NCI-H1092 (cell line): ENCODE results near the gene DOCK9.

Experiments
- DNase-seq: peaks from one replicate; lab custom pipeline; 2025; lab: John Stamatoyannopoulos, UW

The DOCK9 gene

DNA sequence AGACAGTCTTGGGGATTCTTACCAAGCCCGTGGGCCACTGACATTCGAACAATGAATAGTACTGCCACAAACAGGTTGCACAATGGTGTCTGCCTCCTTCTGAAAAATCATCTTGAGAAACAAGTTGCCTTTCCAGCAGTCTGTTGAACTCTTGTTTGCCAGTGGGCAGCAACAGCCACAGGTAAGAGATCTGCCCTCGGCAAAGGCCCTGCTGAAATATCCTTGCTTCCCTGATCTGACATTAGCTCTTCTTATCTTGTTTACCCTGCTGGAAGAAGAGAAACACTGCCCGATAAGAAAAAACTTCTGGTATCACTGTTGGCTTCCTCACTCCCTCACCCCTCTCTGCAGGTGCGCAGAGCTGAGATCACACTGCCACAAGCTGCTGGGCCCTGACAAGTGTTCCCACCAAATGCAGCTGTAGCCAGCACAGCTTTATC lies 2.0 kb downstream of the DOCK9 start:
- no peak for DNase-seq

- DNase-seq: no peak
These were observed 3.8 kb downstream of the DOCK9 start for GRCh38 chr13:98974053-98974452.

- no peak for DNase-seq
These were observed 5.2 kb downstream of the DOCK9 start for GRCh38 chr13:98972627-98973026.

GRCh38 chr13:98972059-98972458 lies 5.8 kb downstream of the DOCK9 start:
- DNase-seq: no peak

DNA sequence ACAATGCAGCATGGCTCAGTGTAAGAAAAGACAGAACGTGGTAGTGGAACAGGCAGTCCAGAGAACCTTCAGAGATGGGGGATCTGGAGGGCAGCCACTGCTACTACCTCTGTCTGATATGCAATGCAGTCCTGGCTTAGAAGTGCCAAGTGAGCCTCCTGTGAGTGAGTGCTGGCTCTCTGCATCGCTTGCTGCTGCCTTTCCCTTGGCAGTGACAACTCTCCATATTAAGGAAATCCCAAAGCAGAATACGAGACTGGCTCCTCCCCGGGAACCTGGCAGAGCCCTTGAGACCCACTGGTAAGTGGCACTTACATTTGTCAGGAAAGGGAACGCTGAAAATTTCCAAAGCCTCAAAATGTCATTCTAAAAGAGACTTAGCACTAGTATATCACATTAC lies 7.5 kb downstream of the DOCK9 start:
- no peak for DNase-seq

DNA sequence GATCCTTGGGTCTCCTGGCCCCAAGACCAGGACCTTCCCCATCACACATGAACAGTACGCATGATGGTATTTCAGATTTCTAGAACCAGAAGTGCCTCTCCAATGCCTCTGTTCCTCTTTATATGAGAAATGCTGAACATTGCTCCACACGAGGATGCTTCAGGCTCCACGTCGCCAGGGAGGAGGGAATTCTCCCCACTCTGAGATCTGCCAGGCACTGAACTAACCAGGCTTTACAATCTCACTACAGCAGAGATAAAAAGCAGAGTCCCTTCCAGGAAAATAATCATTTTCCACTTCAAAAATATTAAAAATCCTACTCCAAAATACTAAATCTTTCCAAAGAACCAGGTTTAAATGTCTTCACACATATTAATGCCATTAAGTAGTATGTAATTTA lies 10.4 kb downstream of the DOCK9 start:
- no peak for DNase-seq

GRCh38 chr13:98966019-98966418 lies 11.8 kb downstream of the DOCK9 start:
- DNase-seq: no peak

DNA sequence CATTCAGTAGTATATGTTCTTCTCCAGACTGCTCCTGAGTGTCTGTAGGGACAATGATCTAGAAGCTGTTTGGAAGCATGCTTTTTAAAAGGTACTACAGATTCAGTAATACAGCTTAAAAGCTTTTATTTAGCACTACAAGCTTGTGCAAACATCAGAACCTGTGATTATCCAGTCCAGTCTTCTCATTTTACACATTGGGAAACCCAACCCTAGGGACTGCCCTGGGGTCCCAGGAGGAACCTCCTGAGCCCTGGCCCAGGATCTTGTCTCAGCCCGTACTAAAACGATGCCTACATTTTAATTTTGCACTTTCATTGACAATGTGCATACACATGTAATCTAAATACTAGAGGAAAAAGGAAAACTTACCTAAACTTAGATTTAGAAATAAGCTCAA lies 12.5 kb downstream of the DOCK9 start:
- peak; percentile 52 for DNase-seq

GRCh38 chr13:98963917-98964316 lies 13.9 kb downstream of the DOCK9 start:
- DNase-seq: no peak

- no peak for DNase-seq
These were observed 14.8 kb downstream of the DOCK9 start for GRCh38 chr13:98962901-98963590.

- DNase-seq: no peak
These were observed 16.3 kb downstream of the DOCK9 start for GRCh38 chr13:98961503-98962105.

- DNase-seq: no peak
These were observed 17.0 kb downstream of the DOCK9 start for GRCh38 chr13:98960606-98961502.

- DNase-seq: no peak
These were observed 17.9 kb downstream of the DOCK9 start for GRCh38 chr13:98959786-98960605.

- DNase-seq: no peak
These were observed 18.6 kb downstream of the DOCK9 start for GRCh38 chr13:98959291-98959690.

DNA sequence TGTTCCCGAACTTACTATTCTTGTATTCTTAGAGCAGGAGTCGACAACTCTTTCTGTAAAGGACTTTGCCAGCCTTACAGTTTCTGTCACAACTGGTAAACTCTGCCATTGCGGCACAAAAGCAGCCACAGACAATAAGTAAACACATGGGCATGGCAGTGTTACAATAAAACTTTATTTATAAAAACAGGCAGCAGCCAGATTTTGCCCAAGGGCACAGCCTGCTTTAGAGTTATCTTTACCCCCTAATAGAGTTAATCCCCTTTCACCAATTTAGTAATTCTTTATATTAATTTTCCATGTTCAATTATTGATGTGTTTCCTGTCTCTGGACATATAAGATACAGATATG lies 19.4 kb downstream of the DOCK9 start:
- DNase-seq: no peak

DNA sequence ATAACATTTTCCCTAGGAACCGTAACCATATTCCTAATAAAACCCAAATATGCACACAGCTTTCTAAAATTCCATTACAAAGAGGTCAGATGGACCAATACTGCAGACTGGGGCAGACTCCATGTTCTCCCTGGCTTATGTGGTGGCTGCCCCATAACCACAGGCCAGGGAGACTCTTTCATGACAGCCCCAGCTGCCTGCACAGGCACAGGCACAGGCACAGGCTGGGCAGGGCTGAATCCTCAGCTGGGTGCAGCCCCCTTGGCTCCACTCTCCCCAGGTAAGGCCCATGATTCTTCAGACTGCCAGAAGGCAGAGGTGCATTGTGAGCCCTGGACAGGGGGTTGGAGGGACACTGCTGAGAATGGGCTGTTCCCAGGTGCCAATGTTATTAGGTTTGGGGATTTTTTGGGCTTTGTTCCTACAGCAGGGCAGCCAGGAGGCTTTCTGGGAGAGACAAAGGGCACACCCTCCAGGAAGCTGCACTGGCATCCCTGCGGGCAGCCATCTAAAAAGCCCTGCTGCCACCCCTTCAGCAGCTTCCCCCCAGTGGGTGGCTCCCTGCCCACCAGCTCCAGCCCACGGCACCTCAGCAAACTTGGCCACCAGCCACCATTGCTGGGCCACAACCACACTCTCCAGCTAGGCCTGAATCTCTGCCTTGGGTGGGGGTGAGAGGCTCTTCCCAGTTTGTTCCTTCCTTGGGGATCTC lies 20.0 kb downstream of the DOCK9 start:
- no peak for DNase-seq

DNA sequence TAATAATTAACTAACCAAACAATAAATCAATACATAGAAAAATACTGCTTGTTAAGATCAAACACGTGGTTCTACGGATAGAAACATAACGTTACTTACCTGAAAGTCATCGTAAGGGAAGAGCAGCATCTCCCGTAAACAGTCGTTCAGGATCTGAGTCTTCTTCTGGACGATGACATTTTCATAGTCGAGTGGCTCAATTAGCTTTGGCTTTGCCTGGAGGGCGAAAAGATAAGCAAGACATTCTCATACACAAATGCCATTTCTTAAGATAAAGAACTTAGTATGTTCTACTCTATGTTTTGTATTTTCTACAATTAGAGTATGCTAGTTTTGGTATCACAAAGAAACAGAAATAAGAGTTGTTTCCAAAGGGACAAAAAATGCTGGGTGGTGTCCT lies 22.5 kb downstream of the DOCK9 start:
- DNase-seq: no peak

DNA sequence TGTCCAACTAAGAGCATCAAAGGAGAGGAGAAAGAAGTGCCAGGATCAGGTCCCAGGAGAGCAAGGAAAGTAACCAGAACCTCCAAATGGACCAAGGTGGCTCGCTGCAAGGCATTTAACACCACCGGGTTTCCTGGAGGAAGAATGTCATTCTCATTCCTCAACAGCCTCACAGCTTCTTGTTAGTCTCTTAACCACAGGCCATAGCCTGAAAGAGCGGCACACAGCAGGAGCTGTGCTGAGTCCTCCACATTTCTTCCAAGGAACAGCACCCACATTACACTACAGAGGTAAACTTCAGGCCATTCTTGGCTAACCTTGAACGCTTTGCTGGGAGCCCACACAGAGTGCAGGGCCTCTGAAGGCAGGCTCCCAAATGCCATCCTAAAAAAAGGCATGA lies 23.6 kb downstream of the DOCK9 start:
- DNase-seq: no peak

DNA sequence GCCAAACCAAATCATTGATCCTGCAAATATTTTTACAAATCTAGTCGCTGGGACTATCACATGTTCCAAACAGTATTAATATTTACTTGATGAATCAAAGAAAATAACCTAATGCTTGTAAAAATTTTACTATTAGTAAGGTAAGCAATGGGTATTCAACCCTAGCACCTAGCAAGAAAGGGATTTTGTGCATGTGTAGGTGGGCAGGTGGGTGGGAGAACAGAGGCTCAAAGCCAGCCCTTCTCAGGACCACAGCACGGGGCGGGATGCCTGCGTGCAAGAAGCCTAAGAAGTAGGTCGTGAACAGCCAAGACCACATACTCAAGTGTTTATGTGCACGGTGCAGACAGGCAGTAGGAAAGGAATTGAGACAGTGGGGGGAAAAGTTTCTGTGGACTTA lies 26.6 kb downstream of the DOCK9 start:
- no peak for DNase-seq

DNA sequence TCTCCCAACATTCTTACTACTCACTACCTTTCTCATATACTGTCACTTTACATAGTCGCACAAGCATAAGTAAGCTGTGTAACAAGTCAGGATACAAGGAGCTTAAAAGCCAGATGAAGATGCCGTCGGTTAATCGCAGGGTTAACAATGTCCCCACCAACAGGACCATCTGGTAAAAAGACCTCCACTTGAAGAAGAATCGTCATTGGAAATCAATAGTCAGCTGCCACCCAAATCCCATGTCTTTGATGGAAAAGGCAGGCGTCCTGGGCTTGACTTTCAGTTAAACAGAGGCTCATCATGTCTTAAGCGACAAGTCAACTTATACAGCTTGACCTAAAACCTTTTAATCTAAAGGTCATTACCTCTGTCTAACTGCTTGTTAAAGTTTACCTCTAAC lies 27.2 kb downstream of the DOCK9 start:
- no peak for DNase-seq

DNA sequence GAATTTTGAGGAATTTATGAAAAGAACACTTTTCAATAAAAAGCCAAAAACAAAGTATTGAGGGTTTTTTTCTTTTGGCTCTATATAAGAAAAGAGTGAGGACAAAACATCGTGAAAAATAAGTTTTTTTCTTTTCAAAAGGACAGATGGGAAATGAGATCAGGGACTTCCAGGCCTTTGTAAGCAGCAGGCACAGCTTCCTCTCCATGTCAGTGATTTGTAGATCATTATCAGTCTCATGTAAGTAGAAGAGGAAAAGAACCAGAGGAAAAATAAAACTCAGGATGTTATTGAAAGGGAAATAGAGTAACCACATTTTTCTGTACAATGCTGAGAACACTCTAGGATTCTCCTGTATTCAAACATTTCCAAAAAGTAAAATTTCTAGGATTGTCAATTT lies 29.9 kb downstream of the DOCK9 start:
- DNase-seq: no peak
